Measurements from ENCODE around the gene DNMT3B.

DNA sequence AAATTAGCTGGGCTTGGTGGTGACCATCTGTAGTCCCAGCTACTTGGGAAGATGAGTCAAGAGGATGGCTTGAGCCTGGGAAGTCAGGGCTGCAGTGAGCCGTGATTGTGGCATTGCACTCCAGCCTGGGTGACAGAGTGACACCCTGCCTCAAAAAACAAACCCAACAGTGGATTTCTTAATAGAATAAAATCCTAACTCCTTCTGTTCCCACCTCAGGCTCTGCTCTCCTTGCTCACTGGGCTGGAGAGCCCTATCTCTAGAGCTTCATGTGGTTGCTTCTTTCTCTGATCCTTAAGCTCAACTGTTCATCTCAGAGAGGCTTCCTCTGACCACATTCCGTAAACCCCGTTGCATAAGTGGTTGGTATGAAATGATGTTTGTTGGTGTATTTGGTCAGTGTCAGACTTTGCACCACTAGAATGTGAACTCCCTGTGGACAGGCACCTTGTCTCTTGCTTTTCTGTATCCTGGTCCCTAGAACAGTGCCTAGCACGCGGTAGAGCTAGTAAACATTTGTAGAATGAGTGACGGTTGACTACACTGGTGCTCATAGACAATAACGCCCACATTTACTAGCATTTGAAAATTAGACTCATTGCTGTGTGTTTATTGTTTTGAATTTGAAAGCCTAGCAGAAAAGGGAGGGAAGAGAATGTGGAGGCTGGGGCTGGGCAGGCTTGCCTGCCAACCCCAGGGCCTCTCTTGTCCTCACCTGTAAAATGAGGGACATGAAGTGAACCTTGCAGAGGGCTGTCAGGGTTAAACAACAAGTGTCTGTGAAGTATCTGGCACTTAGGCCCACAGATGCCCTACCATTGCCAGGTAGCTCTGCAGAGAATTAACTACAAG is 61.8 kb downstream of the DNMT3B start:
- TF ChIP-seq POLR2A (IDR thresholded peaks at IDR 0.05), result no peak
- no peak for TF ChIP-seq POLR2AphosphoS5 (IDR thresholded peaks at IDR 0.05)
